Endothelial cell of umbilical vein (primary cell): Measurements from ENCODE around the gene FGF12.

ENCODE experiments used
- GATA2 ChIP-seq: IDR thresholded peaks from 2 replicates; pipeline ENCODE4 v1.7.0; 2011; ENCODE audit warnings: low read depth, mild to moderate bottlenecking, moderate library complexity, mixed read lengths, low read length; ENCODE audit not compliant: insufficient read length, insufficient read depth
- TF ChIP-seq, protein P1 (sequence below): IDR thresholded peaks from 2 replicates; pipeline ENCODE4 v1.6.1; 2011; ENCODE audit not compliant: insufficient read depth, insufficient read length

- TF ChIP-seq GATA2: no peak
- TF ChIP-seq, protein P1, sequence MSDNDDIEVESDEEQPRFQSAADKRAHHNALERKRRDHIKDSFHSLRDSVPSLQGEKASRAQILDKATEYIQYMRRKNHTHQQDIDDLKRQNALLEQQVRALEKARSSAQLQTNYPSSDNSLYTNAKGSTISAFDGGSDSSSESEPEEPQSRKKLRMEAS: no peak
These were observed 182.0 kb downstream of the FGF12 start for GRCh38 chr3:192545333-192545732.
